HL-60 (cell line): ENCODE results near the gene PHF24.

Source experiments
- GABPA ChIP-seq: IDR thresholded peaks from 2 replicates; pipeline ENCODE4 v1.6.1; 2012; ENCODE audit warnings: low read depth
- POLR2AphosphoS5 ChIP-seq: IDR thresholded peaks from 2 replicates; pipeline ENCODE4 v1.6.1; 2012; ENCODE audit warnings: low read depth
- TF ChIP-seq, protein P1 (sequence below): IDR thresholded peaks from one replicate; pipeline ENCODE4 v1.5.1; 2011; ENCODE audit warnings: low read length, control low read depth, inconsistent platforms; ENCODE audit not compliant: insufficient read depth
- TF ChIP-seq, protein P2 (sequence below): IDR thresholded peaks from 2 replicates; pipeline ENCODE4 v1.6.1; 2012; ENCODE audit warnings: low read depth; ENCODE audit not compliant: insufficient replicate concordance

DNA sequence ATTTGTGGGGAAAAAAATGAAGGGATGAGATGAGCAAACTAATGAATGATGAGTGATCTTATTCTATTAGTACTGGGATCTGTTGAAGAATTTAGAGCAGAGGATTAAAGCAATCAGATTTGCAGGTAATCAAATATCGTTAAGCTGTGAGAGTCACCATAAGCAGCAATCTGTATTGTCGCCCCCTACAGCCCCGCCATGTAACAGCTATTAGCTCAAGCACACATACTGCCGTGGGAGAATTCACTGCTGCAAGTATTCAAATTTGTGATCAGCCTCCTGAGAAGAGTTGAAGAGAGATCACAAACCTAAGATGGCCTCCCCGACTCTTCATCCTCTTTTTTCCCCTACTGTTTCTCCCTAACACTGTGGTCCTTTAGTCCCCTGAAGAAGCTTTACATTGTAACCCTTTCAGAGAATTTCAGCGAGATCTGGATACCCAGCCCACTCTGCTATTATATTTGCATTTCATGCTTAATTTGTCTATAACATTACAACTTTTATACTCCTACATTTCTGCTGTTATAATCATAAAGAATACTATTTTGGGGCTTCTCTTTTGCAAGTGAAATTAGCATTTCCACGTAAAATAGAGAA lies 28.5 kb upstream of the PHF24 start:
- TF ChIP-seq, protein P1, sequence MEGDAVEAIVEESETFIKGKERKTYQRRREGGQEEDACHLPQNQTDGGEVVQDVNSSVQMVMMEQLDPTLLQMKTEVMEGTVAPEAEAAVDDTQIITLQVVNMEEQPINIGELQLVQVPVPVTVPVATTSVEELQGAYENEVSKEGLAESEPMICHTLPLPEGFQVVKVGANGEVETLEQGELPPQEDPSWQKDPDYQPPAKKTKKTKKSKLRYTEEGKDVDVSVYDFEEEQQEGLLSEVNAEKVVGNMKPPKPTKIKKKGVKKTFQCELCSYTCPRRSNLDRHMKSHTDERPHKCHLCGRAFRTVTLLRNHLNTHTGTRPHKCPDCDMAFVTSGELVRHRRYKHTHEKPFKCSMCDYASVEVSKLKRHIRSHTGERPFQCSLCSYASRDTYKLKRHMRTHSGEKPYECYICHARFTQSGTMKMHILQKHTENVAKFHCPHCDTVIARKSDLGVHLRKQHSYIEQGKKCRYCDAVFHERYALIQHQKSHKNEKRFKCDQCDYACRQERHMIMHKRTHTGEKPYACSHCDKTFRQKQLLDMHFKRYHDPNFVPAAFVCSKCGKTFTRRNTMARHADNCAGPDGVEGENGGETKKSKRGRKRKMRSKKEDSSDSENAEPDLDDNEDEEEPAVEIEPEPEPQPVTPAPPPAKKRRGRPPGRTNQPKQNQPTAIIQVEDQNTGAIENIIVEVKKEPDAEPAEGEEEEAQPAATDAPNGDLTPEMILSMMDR: peak; percentile 69
- TF ChIP-seq POLR2AphosphoS5: no peak
- TF ChIP-seq, protein P2, sequence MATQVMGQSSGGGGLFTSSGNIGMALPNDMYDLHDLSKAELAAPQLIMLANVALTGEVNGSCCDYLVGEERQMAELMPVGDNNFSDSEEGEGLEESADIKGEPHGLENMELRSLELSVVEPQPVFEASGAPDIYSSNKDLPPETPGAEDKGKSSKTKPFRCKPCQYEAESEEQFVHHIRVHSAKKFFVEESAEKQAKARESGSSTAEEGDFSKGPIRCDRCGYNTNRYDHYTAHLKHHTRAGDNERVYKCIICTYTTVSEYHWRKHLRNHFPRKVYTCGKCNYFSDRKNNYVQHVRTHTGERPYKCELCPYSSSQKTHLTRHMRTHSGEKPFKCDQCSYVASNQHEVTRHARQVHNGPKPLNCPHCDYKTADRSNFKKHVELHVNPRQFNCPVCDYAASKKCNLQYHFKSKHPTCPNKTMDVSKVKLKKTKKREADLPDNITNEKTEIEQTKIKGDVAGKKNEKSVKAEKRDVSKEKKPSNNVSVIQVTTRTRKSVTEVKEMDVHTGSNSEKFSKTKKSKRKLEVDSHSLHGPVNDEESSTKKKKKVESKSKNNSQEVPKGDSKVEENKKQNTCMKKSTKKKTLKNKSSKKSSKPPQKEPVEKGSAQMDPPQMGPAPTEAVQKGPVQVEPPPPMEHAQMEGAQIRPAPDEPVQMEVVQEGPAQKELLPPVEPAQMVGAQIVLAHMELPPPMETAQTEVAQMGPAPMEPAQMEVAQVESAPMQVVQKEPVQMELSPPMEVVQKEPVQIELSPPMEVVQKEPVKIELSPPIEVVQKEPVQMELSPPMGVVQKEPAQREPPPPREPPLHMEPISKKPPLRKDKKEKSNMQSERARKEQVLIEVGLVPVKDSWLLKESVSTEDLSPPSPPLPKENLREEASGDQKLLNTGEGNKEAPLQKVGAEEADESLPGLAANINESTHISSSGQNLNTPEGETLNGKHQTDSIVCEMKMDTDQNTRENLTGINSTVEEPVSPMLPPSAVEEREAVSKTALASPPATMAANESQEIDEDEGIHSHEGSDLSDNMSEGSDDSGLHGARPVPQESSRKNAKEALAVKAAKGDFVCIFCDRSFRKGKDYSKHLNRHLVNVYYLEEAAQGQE: no peak
- no peak for TF ChIP-seq GABPA
